ENCODE data around the gene UBE2E2.

DNA sequence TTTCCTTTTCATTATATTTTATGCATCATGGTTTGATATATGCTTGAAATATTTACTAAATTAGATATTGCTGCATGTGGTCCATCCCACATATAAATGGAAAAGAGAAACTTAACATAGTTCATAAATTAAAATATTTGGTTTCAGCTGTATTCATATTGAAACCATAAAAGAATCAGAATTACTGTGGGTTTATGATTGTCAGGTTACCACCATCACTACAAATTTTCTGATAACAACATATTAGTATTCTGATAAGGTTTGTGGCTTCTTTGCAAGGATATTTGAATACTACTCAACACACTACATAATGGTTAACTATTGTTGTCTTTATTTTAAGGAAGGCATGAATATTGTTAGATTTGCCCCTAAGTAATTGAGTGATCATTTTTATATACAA lies 235.5 kb downstream of the UBE2E2 start:
- TF ChIP-seq EZH2 (IDR thresholded peaks at IDR 0.05; ENCODE audit: insufficient read depth, poor library complexity, severe bottlenecking) (no peak), EZH2phosphoT487 (IDR thresholded peaks at IDR 0.05; ENCODE audit: insufficient read depth, low read depth) (no peak)
